CD4-positive, alpha-beta T cell (primary cell): ENCODE data around the gene TSHZ3. TPM values are rescaled to one million over a fixed set of nuclear protein-coding genes. Genes with fewer than 3 reads are reported as not detected.

Experiments used
- ATAC-seq: fragments of 200-7000 bp; cut with Tn5 transposase; one replicate; pipeline ENCODE4 v1.10.0; 2022; ENCODE audit warnings: mild to moderate bottlenecking; ENCODE audit not compliant: poor library complexity
- CTCF ChIA-PET: fragments of 350-600 bp; sonication (Branson Sonifier 250); formaldehyde crosslinking; loops from one replicate; lab custom pipeline; 2021; ENCODE audit warnings: antibody characterized with exemption, inconsistent platforms; lab: Charles Lee
- POLR2A ChIA-PET: fragments of 350-600 bp; sonication (Branson Sonifier 250); formaldehyde crosslinking; loops from one replicate; lab custom pipeline; 2021; ENCODE audit warnings: antibody characterized with exemption, inconsistent platforms; lab: Charles Lee
- DNase-seq, 14 experiments: peaks; one replicate each; pipeline ENCODE4 v3.0.0-alpha.2; 2013 to 2020; ENCODE audit warnings: mixed read lengths in 2 of 14
- H3K27ac ChIP-seq, 2 donors: one replicate each; pipeline versions ENCODE4 v1.5.1 to v1.7.0; 2013; ENCODE audit warnings: low read length in 2 of 2, low read depth in 1 of 2, mild to moderate bottlenecking in 1 of 2
- H3K27me3 ChIP-seq, 2 experiments: 1 replicate in 1 of 2; 2 replicates in 1 of 2; pipeline versions ENCODE4 v1.6.1 to v1.7.0; 2013; ENCODE audit warnings: low read length in 2 of 2, control low read depth in 1 of 2, mild to moderate bottlenecking in 1 of 2, moderate library complexity in 1 of 2; ENCODE audit not compliant: insufficient read depth in 2 of 2, control insufficient read depth in 1 of 2
- H3K36me3 ChIP-seq: one replicate; pipeline ENCODE4 v1.6.1; 2013; ENCODE audit warnings: low read length, control low read depth; ENCODE audit not compliant: insufficient read depth
- H3K4me1 ChIP-seq: one replicate; pipeline ENCODE4 v1.6.1; 2013; ENCODE audit warnings: low read length, control low read depth; ENCODE audit not compliant: insufficient read depth
- H3K4me3 ChIP-seq: one replicate; pipeline ENCODE4 v1.5.1; 2013; ENCODE audit warnings: mild to moderate bottlenecking, low read length, moderate library complexity
- H3K9me3 ChIP-seq, 2 experiments: 1 replicate in 1 of 2; 2 replicates in 1 of 2; pipeline versions ENCODE4 v1.6.1 to v1.7.0; 2013; ENCODE audit warnings: low read length in 2 of 2, mild to moderate bottlenecking in 2 of 2, control low read depth in 1 of 2, moderate library complexity in 1 of 2; ENCODE audit not compliant: control insufficient read depth in 1 of 2, insufficient read depth in 1 of 2
- H3K27ac Mint-ChIP-seq: one replicate; pipeline ENCODE4 v1.8.0; 2020; ENCODE audit warnings: mixed read lengths
- H3K27me3 Mint-ChIP-seq: one replicate; pipeline ENCODE4 v1.8.0; 2021; ENCODE audit warnings: mixed read lengths
- H3K36me3 Mint-ChIP-seq: one replicate; pipeline ENCODE4 v1.8.0; 2021; ENCODE audit warnings: low read depth, mixed read lengths
- H3K4me1 Mint-ChIP-seq: one replicate; pipeline ENCODE4 v1.8.0; 2021; ENCODE audit warnings: low read depth, mixed read lengths
- H3K4me3 Mint-ChIP-seq: one replicate; pipeline ENCODE4 v1.8.0; 2020; ENCODE audit warnings: mild to moderate bottlenecking, mixed read lengths
- H3K9me3 Mint-ChIP-seq: one replicate; pipeline ENCODE4 v1.8.0; 2020; ENCODE audit warnings: mixed read lengths
- intact Hi-C, 2 experiments: fragments of 100-400 bp; cut with DNase I in 1 of 2; cut with micrococcal nuclease in 1 of 2; formaldehyde crosslinking; loops; one replicate each; pipeline versions ENCODE4 v1.15.1 to v1.9.0; 2023 to 2025; cut with DNase I, micrococcal nuclease
- total RNA-seq, 174 experiments: library from RNA in 2 of 174; stranded (reverse) in 2 of 174; gene quantifications; one replicate each; pipeline ENCODE4 v1.2.3 and lab custom pipeline; 2021 to 2026
- TF ChIP-seq, protein P1 (sequence below): fragments of 200-600 bp; IDR thresholded peaks from one replicate; pipeline ENCODE4 v1.8.0; 2022; ENCODE audit warnings: antibody characterized with exemption, mild to moderate bottlenecking

The TSHZ3 gene
- total RNA-seq, 2 experiments from 2014 or later: 0.38 to 0.61 TPM

DNA sequence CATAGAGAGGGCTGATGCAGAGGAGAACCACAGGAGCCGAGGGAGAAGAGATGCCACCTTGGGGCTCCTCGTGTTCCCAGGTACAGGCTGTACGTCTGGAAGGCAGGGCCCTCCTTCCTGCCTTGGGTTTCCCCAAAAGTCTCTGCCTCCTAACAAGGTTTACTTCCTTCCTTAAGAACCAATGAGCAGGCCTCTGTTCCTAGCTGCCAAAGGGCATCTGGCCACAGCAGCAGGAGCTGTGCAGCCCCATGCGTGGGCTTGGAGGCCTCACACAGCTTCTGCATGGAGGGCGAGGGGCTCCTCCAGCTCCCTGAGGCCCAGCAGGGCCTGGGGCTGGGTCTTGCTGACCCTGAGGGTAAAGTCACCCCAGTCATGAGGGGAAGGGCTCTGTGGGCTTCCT lies 40.6 kb upstream of the TSHZ3 start:
- no peaks in the 10 kb centered on the region for H3K4me1 ChIP-seq
- no peak for DNase-seq
- Mint-ChIP-seq H3K36me3 (no peaks in the 10 kb centered on the region), H3K4me3 (no peak overlapping the region), H3K9me3 (no peaks in the 10 kb centered on the region), H3K27ac (no peak overlapping the region), H3K4me1 (no peaks in the 10 kb centered on the region), H3K27me3 (peaks cover 11% of the 10 kb centered on the region)
- no peaks in the 10 kb centered on the region for H3K36me3 ChIP-seq
- H3K9me3 ChIP-seq: no peaks in the 10 kb centered on the region
- H3K4me3 ChIP-seq: no peak overlapping the region
- ChIA-PET CTCF (no interaction called here), POLR2A (no interaction called here)
- intact Hi-C loops: no loop called here
- no peak for ATAC-seq
- TF ChIP-seq, protein P1, sequence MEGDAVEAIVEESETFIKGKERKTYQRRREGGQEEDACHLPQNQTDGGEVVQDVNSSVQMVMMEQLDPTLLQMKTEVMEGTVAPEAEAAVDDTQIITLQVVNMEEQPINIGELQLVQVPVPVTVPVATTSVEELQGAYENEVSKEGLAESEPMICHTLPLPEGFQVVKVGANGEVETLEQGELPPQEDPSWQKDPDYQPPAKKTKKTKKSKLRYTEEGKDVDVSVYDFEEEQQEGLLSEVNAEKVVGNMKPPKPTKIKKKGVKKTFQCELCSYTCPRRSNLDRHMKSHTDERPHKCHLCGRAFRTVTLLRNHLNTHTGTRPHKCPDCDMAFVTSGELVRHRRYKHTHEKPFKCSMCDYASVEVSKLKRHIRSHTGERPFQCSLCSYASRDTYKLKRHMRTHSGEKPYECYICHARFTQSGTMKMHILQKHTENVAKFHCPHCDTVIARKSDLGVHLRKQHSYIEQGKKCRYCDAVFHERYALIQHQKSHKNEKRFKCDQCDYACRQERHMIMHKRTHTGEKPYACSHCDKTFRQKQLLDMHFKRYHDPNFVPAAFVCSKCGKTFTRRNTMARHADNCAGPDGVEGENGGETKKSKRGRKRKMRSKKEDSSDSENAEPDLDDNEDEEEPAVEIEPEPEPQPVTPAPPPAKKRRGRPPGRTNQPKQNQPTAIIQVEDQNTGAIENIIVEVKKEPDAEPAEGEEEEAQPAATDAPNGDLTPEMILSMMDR: no peak
- no peak overlapping the region for H3K27ac ChIP-seq
- peaks cover 0 to 4% of the 10 kb centered on the region in 2 experiments for H3K27me3 ChIP-seq

DNA sequence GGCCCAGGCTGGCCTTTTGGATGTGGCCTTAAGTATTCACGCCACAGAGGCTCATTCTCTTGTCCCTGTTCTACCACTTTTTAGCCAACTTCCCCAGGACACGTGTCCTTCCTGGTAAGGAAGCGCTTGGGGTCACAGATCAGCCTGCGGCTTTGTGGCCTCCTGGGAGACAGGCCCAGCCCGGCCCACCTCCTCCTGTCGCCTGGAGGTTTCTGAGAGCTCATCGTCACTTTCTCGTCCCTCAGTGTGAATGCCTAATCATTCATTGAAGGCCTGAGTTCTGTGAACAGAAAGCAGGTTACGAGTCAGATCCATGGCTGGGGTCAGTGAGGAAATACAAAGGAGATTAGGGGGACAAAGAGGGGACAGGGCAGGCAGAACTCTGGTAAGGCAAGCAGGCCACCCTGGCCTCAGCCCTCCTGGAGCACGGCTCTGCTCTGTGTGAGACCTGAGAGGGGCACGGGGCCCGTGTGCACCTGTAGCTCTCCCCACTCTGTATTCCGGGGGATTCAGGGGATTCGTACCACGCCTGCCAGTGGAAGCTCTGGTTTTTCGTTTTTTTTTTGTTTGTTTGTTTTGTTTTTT lies 38.6 kb upstream of the TSHZ3 start:
- Mint-ChIP-seq H3K4me3 (no peak overlapping the region), H3K4me1 (no peaks in the 10 kb centered on the region), H3K9me3 (no peaks in the 10 kb centered on the region), H3K27ac (no peak overlapping the region), H3K36me3 (no peaks in the 10 kb centered on the region), H3K27me3 (peaks cover 14% of the 10 kb centered on the region)
- Histone ChIP-seq H3K27ac (no peak overlapping the region), H3K4me3 (no peak overlapping the region), H3K27me3 (peaks cover 2 to 4% of the 10 kb centered on the region in 2 experiments), H3K36me3 (no peaks in the 10 kb centered on the region), H3K4me1 (no peaks in the 10 kb centered on the region), H3K9me3 (no peaks in the 10 kb centered on the region)
- ATAC-seq (no peak), DNase-seq (no peak)
- intact Hi-C loops: no loop called here
- POLR2A ChIA-PET: no interaction called here
- TF ChIP-seq, protein P1: no peak
- CTCF ChIA-PET: no interaction called here

DNA sequence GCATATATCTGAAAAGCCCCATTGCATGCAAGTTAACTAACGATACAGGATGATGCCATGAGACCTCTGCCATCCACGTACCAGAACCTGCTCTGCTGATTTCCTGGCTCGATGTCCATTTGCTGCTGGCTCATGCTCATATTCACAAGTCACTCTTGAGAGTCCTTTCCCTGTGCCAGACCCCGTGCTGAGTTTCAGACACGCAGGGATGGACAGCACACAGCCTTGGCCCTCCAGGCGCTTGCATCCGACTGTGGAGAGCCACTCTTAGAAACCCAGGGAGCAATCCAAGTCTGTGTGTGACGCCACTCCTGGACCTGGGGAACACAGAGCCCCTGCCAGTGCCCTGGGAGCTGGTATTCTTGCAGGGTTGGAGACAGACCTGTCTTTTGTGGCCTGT lies 37.6 kb upstream of the TSHZ3 start:
- Mint-ChIP-seq H3K4me3 (no peak overlapping the region), H3K27me3 (peaks cover 14% of the 10 kb centered on the region), H3K36me3 (no peaks in the 10 kb centered on the region), H3K9me3 (no peaks in the 10 kb centered on the region), H3K4me1 (no peaks in the 10 kb centered on the region), H3K27ac (no peak overlapping the region)
- Histone ChIP-seq H3K4me1 (no peaks in the 10 kb centered on the region), H3K27me3 (peaks cover 2 to 4% of the 10 kb centered on the region in 2 experiments), H3K9me3 (no peaks in the 10 kb centered on the region), H3K36me3 (no peaks in the 10 kb centered on the region), H3K27ac (no peak overlapping the region), H3K4me3 (no peak overlapping the region)
- CTCF ChIA-PET: no interaction called here
- TF ChIP-seq, protein P1: no peak
- no peak for ATAC-seq
- no peak for DNase-seq
- POLR2A ChIA-PET: no interaction called here
- intact Hi-C loops: no loop called here
